Gastroesophageal sphincter (tissue), 4 donors: ENCODE results near the gene GASK1A. TPM values are rescaled to one million over a fixed set of nuclear protein-coding genes. Genes with fewer than 3 reads are reported as not detected.
"Not testable (repeated sequence)": the region's sequence is repeated elsewhere in the genome, so short reads cannot be mapped to it uniquely, and the experiment has no call there.

Experiments
- ATAC-seq: fragments of 150-250 bp; one replicate; pipeline ENCODE4 v1.9.1; 2016; ENCODE audit warnings: mild to moderate bottlenecking, moderate library complexity
- H3K27ac ChIP-seq, 4 donors: fragments of 200-600 bp; sonication (generic) in 3 of 4; 1 replicate in 3 of 4; 2 replicates in 1 of 4; pipeline ENCODE4 v1.5.1; 2016 to 2019
- H3K27me3 ChIP-seq: fragments of 200-600 bp; sonication (generic); one replicate; pipeline ENCODE4 v1.5.1; 2019
- H3K36me3 ChIP-seq, 2 donors: fragments of 200-600 bp; sonication (generic); one replicate each; pipeline ENCODE4 v1.5.1; 2019; ENCODE audit warnings: control low read depth in 1 of 2
- H3K4me1 ChIP-seq, 3 donors: fragments of 200-600 bp; sonication (generic); 1 replicate in 2 of 3; 2 replicates in 1 of 3; pipeline ENCODE4 v1.5.1; 2016 to 2019; ENCODE audit warnings: control low read depth in 2 of 3
- H3K4me3 ChIP-seq, 2 donors: fragments of 200-600 bp; sonication (generic); one replicate each; pipeline ENCODE4 v1.5.1; 2019; ENCODE audit warnings: mild to moderate bottlenecking in 1 of 2, moderate library complexity in 1 of 2
- H3K9me3 ChIP-seq, 3 donors: fragments of 200-600 bp; sonication (generic); one replicate each; pipeline ENCODE4 v1.5.1; 2017 to 2019; ENCODE audit warnings: control low read depth in 2 of 3
- EP300 ChIP-seq: sonication (generic); formaldehyde crosslinking; IDR thresholded peaks from one replicate; pipeline ENCODE4 v1.6.1; 2017; ENCODE audit warnings: antibody characterized with exemption, mild to moderate bottlenecking
- POLR2A ChIP-seq, 2 donors: fragments of 450-650 bp; IDR thresholded peaks; one replicate each; pipeline ENCODE4 v1.6.1; 2017; ENCODE audit warnings: antibody characterized with exemption in 2 of 2, mild to moderate bottlenecking in 2 of 2, moderate library complexity in 1 of 2
- POLR2AphosphoS5 ChIP-seq: sonication (generic); formaldehyde crosslinking; IDR thresholded peaks from one replicate; pipeline ENCODE4 v1.6.1; 2017; ENCODE audit warnings: antibody characterized with exemption
- WGBS, 2 donors: methylation state at CpG; one replicate each; pipeline ENCODE4 v1.1.5; 2018; ENCODE audit warnings: low coverage in 1 of 2; 5-methylcytosine and 5-hydroxymethylcytosine counted together
- total RNA-seq, 4 donors: library from RNA; depleted of rRNA; stranded (reverse); fragments of >200 nt; gene quantifications; one replicate each; pipeline ENCODE4 v1.1.0, GENCODE V29; 2016
- TF ChIP-seq, protein P1 (sequence below), 4 experiments: fragments of 200-600 bp in 2 of 4; fragments of 450-650 bp in 2 of 4; sonication (generic) in 1 of 4; IDR thresholded peaks; one replicate each; pipeline ENCODE4 v1.5.1; 2017 to 2019; ENCODE audit warnings: antibody characterized with exemption in 4 of 4, mild to moderate bottlenecking in 2 of 4, moderate library complexity in 2 of 4

GASK1A gene
- total RNA-seq, 4 donors from 2014 or later = 11.5 to 49.3 (median 24.2) TPM

DNA sequence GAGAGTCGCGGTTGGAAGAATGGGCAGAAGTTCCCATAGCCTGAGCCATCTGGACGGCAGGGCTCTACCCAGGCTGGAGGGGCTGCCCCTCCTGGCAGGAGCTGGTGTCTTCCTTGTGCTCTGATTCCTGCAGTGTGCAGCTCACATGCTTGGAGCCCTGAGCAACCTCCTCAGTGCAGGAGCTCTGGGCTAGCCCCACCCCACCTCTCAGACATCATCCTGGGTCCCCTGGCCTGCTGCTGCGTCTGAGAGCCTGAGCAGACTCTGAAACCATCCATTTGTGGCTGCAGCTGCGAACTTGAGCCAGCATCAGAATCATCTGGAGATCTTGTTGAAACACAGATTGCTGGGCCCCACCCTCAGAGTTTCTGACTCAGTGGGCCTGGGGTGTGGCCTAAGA is 84.0 kb downstream of the GASK1A start:
- H3K9me3 ChIP-seq = peaks cover 0 to 11% (median 0%) of the 10 kb centered on the region in 3 donors
- 60% methylated on average over 2 of the region's 5 CpGs; no CpG with 5 or more reads in 1 of the 2 donors for WGBS, 2 donors

DNA sequence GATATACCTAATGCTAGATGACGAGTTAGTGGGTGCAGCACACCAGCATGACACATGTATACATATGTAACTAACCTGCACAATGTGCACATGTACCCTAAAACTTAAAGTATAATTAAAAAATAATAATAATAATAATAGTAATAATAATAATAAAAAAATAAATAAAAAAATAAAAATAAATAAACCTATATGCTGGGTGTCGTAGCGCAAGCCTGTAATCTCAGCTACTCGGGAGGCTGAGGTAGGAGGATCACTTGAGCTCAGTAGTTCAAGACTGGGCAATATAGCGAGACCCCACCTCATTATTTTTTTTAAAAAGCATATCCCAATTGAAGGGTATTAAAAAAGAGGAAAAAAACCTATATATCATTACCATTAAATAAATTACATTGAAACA is 91.6 kb downstream of the GASK1A start:
- not testable (repeated sequence) for H3K9me3 ChIP-seq, H3K4me3 ChIP-seq, H3K27ac ChIP-seq, H3K36me3 ChIP-seq, H3K27me3 ChIP-seq, ATAC-seq, H3K4me1 ChIP-seq
- WGBS, 2 donors = 83 to 95% methylated on average over 4 of the region's 5 CpGs

More for the DNA sequence above, 84.0 kb downstream of the GASK1A start:
- H3K27ac ChIP-seq = no peak overlapping the region
- TF ChIP-seq EP300 = no peak
- TF ChIP-seq, protein P1, sequence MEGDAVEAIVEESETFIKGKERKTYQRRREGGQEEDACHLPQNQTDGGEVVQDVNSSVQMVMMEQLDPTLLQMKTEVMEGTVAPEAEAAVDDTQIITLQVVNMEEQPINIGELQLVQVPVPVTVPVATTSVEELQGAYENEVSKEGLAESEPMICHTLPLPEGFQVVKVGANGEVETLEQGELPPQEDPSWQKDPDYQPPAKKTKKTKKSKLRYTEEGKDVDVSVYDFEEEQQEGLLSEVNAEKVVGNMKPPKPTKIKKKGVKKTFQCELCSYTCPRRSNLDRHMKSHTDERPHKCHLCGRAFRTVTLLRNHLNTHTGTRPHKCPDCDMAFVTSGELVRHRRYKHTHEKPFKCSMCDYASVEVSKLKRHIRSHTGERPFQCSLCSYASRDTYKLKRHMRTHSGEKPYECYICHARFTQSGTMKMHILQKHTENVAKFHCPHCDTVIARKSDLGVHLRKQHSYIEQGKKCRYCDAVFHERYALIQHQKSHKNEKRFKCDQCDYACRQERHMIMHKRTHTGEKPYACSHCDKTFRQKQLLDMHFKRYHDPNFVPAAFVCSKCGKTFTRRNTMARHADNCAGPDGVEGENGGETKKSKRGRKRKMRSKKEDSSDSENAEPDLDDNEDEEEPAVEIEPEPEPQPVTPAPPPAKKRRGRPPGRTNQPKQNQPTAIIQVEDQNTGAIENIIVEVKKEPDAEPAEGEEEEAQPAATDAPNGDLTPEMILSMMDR (IDR thresholded peaks at IDR 0.05) = no peak
- no peak for TF ChIP-seq POLR2A (IDR thresholded peaks at IDR 0.05)
- TF ChIP-seq POLR2AphosphoS5 = no peak
- peaks cover 0 to 15% (median 0%) of the 10 kb centered on the region in 3 donors for H3K4me1 ChIP-seq
- H3K27me3 ChIP-seq = no peaks in the 10 kb centered on the region
- peaks cover 0 to 25% of the 10 kb centered on the region in 2 donors for H3K36me3 ChIP-seq
- no peak overlapping the region for H3K4me3 ChIP-seq
- ATAC-seq = no peak

DNA sequence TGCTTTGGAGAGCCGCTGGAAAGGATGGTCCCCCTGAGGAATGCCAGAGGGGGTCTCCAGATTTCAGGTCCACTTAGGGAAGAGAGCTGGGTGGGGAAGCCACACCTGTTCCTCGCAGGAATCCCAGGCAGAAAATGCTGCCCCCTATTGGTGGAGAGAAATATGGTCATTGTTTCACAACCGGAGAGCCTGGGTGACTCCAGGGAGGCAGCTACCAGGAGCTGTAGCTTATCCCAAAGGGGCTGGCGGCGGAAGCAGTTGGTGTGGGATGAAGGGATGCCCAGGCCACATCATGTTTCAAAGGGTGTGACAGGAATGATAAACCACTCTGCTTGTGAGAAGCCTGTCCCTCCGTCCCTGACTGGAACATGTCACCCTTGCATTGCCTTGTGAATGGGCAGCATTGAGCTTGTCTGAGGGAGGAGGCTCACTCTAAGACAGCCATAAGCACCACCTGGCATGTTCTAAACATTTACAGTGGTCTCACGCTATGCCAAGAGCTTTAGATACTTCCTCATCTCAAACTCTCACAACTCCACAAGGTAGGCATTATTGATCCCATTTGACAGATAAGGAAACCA is 92.3 kb downstream of the GASK1A start:
- WGBS, 2 donors = 60 to 80% methylated on average over 2 to 3 of the region's 7 CpGs
- H3K4me3 ChIP-seq = no peak overlapping the region
- H3K4me1 ChIP-seq = peaks cover 0 to 17% (median 0%) of the 10 kb centered on the region in 3 donors
- no peak for ATAC-seq
- no peaks in the 10 kb centered on the region for H3K36me3 ChIP-seq
- no peaks in the 10 kb centered on the region for H3K27me3 ChIP-seq
- no peak overlapping the region for H3K27ac ChIP-seq
- H3K9me3 ChIP-seq = no peaks in the 10 kb centered on the region
- TF ChIP-seq, protein P1 (IDR thresholded peaks at IDR 0.05) = peak in 2 of 4 experiments; percentile 29 to 50
- TF ChIP-seq POLR2A (IDR thresholded peaks at IDR 0.05) = no peak

DNA sequence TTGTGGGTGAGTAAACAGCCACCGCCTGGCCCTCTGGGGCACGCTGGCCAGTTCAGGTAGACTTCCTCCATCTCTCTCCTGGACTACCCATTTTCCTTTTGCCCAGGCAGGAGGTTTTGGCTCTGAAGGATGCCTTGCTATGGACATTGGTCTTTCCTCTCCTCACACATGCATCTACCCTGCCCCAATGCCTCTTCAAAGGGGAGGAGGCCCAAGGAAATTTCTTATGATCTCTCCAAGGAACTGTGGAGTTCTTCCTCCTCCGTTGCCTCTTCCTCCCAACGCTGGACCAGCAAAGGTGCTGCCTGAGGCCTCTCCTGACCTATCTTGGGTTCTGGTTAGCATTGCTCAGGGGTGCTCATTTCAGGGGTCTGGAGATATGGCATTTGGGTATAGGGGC is 93.2 kb downstream of the GASK1A start:
- ATAC-seq = no peak
- H3K9me3 ChIP-seq = no peaks in the 10 kb centered on the region
- 85 to 90% methylated on average over 2 of the region's 4 CpGs for WGBS, 2 donors
- H3K4me3 ChIP-seq = no peak overlapping the region
- TF ChIP-seq, protein P1 (IDR thresholded peaks at IDR 0.05) = no peak
- TF ChIP-seq POLR2AphosphoS5 = no peak
- TF ChIP-seq POLR2A (IDR thresholded peaks at IDR 0.05) = no peak
- no peak for TF ChIP-seq EP300
- no peak overlapping the region for H3K27ac ChIP-seq
- H3K27me3 ChIP-seq = no peaks in the 10 kb centered on the region
- H3K36me3 ChIP-seq = no peaks in the 10 kb centered on the region
- H3K4me1 ChIP-seq = peaks cover 0 to 19% (median 0%) of the 10 kb centered on the region in 3 donors

DNA sequence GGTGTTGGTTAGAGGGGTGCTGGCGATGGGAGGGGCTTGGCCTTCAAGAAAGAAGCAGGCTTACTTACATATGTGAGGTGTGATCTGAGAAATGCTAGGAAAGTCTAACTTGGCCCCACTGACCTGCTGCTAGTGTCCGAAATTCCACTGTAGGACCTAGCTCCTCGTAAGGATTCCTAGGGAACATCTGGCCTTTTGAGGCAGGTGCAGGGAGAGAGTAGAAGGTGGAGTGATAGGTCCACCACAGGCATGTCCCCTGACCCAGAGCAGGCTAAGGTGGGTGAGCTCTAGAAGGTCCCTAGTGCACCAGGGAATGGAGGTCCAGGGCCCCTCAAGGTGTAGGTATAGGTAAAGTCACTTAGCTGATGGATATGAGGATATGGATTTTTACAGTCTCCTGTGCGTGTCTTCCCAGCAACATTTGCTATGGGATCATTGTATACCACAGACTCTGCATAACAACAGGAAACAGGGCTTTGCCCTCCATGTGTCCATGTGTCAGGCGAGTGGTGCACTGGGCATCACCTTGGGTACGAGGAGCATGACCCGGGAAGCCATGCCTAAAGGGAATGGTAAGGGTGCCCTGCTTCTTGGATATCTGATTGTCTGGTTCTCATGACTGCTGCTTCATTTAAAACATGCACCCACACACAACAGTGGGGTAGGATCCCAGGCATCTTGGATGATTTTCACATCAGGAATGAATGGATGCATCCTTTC is 94.2 kb downstream of the GASK1A start:
- Histone ChIP-seq H3K27ac (no peak overlapping the region), H3K36me3 (peaks cover 0 to 6% of the 10 kb centered on the region in 2 donors), H3K4me1 (peaks cover 0 to 19% (median 0%) of the 10 kb centered on the region in 3 donors), H3K4me3 (no peak overlapping the region), H3K9me3 (no peaks in the 10 kb centered on the region), H3K27me3 (no peaks in the 10 kb centered on the region)
- ATAC-seq = no peak
- TF ChIP-seq POLR2AphosphoS5 (no peak), EP300 (no peak), POLR2A (IDR thresholded peaks at IDR 0.05) (no peak)
- TF ChIP-seq, protein P1 (IDR thresholded peaks at IDR 0.05) = no peak
- 80 to 100% methylated on average over 1 to 4 of the region's 7 CpGs for WGBS, 2 donors
